ENCODE measurements around the gene MRPL17.

MRPL17 gene

DNA sequence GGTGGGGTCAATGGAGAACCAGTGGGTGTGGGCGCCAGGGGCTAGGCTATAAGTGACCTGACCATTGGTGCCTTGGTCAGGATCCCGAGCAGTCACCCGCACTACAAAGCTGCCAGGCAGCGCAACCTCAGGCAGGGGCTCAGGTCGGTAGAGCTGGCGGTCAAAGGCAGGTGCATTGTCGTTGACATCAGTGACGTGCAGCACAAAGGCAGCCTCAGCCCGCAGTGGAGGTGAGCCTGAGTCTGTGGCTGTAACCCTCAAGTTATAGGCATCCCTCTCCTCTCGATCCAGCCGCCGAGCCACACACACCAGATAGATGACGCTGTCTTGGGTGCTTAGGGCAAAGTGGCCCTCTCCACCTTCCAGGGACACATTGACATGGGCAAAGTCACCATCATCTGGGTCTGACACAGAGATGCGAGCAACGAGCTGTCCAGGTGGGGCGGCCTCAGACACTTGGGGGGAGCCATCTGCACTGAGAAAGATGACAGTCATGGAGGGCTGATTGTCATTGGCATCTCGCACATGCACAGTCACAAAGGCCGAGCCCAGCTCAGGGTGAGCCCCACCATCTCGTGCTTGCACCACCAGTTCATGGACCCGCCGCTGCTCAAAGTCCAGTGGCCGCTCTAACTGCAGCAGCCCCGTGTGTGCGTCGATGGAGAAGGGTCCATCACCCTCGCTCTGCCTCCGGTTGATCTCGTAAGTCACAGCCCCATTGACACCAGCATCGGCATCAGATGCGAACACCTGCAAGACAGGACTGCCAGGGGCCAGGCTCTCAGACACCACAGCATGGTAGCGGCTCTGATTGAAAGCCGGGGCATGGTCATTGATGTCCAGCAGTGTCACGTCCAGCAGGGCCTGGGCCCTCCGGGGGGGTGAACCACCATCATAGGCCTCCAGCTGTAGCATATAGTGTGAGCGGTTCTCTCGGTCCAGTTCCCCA lies 42.8 kb downstream of the MRPL17 start:
- no peak for DNase-seq (ENCODE audit: low read depth)
- H3K4me3 ChIP-seq (ENCODE audit: low read depth, low read length) = no peak overlapping the region
- TF ChIP-seq, protein P1, sequence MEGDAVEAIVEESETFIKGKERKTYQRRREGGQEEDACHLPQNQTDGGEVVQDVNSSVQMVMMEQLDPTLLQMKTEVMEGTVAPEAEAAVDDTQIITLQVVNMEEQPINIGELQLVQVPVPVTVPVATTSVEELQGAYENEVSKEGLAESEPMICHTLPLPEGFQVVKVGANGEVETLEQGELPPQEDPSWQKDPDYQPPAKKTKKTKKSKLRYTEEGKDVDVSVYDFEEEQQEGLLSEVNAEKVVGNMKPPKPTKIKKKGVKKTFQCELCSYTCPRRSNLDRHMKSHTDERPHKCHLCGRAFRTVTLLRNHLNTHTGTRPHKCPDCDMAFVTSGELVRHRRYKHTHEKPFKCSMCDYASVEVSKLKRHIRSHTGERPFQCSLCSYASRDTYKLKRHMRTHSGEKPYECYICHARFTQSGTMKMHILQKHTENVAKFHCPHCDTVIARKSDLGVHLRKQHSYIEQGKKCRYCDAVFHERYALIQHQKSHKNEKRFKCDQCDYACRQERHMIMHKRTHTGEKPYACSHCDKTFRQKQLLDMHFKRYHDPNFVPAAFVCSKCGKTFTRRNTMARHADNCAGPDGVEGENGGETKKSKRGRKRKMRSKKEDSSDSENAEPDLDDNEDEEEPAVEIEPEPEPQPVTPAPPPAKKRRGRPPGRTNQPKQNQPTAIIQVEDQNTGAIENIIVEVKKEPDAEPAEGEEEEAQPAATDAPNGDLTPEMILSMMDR (IDR thresholded peaks at IDR 0.05; ENCODE audit: insufficient read depth, low read depth, low read length, missing control alignments) = no peak

GRCh38 chr11:6638429-6638828 lies 44.7 kb downstream of the MRPL17 start:
- H3K4me3 ChIP-seq (ENCODE audit: low read depth, low read length) = no peak overlapping the region
- DNase-seq (ENCODE audit: low read depth) = no peak
- TF ChIP-seq, protein P1 (IDR thresholded peaks at IDR 0.05; ENCODE audit: insufficient read depth, low read depth, low read length, missing control alignments) = no peak

GRCh38 chr11:6637871-6638270 lies 45.3 kb downstream of the MRPL17 start:
- no peak for DNase-seq (ENCODE audit: low read depth)
- H3K4me3 ChIP-seq (ENCODE audit: low read depth, low read length) = no peak overlapping the region
- TF ChIP-seq, protein P1 (IDR thresholded peaks at IDR 0.05; ENCODE audit: insufficient read depth, low read depth, low read length, missing control alignments) = no peak

GRCh38 chr11:6636480-6636879 lies 46.7 kb downstream of the MRPL17 start:
- DNase-seq (ENCODE audit: low read depth) = no peak
- TF ChIP-seq, protein P1 (IDR thresholded peaks at IDR 0.05; ENCODE audit: insufficient read depth, low read depth, low read length, missing control alignments) = no peak
- no peak overlapping the region for H3K4me3 ChIP-seq (ENCODE audit: low read depth, low read length)

- DNase-seq (ENCODE audit: low read depth) = no peak
- TF ChIP-seq, protein P1 (IDR thresholded peaks at IDR 0.05; ENCODE audit: insufficient read depth, low read depth, low read length, missing control alignments) = no peak
- no peak overlapping the region for H3K4me3 ChIP-seq (ENCODE audit: low read depth, low read length)
Measured at GRCh38 chr11:6635082-6635932, 47.8 kb downstream of the MRPL17 start.

DNA sequence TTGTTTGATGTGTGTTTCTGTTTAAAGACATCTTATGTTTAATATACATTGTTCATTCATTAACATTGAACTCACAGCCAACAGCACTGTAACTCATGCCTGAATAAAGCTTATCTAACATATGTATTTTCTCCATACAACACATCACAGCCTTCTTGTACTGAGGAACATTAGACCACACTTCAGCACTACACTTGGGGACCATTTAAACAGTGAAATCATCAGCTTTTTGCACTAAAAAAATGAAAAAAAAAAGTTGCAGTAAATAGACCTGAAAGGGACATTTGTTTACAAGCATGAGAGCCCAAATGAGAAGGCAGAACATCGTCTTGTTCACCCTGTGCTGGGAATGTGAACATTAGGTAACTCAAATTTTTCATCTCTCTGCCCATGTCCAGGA lies 48.6 kb downstream of the MRPL17 start:
- TF ChIP-seq, protein P1 (IDR thresholded peaks at IDR 0.05; ENCODE audit: insufficient read depth, low read depth, low read length, missing control alignments) = no peak
- H3K4me3 ChIP-seq (ENCODE audit: low read depth, low read length) = no peak overlapping the region
- no peak for DNase-seq (ENCODE audit: low read depth)
